ENCODE measurements around the gene COL5A1.

The COL5A1 gene

GRCh38 chr9:134647359-134648080 is 5.9 kb downstream of the COL5A1 start:
- Histone ChIP-seq H3K4me3 (ENCODE audit: low read depth in 1 of 2, low read length in 2 of 2) (no peak overlapping the region), H3K79me2 (ENCODE audit: insufficient read depth, low read length) (no peaks in the 10 kb centered on the region), H3K36me3 (ENCODE audit: insufficient read depth, low read length) (no peaks in the 10 kb centered on the region), H3K9ac (ENCODE audit: low read depth, low read length) (no peak overlapping the region), H3K27me3 (ENCODE audit: insufficient read depth, low read length, poor library complexity) (no peaks in the 10 kb centered on the region), H3K4me2 (ENCODE audit: insufficient read depth, low read length) (no peak overlapping the region), H2AFZ (ENCODE audit: low read depth, low read length) (no peak overlapping the region), H4K20me1 (ENCODE audit: insufficient read depth, low read length) (no peaks in the 10 kb centered on the region), H3K4me1 (ENCODE audit: insufficient read depth, low read length) (no peaks in the 10 kb centered on the region), H3K9me3 (ENCODE audit: insufficient read depth, low read length, severe bottlenecking) (no peaks in the 10 kb centered on the region), H3K27ac (ENCODE audit: low read length) (no peak overlapping the region)
- no peak for TF ChIP-seq EZH2 (IDR thresholded peaks at IDR 0.05; ENCODE audit: borderline replicate concordance, low read depth, low read length, severe bottlenecking)
- TF ChIP-seq, protein P1, sequence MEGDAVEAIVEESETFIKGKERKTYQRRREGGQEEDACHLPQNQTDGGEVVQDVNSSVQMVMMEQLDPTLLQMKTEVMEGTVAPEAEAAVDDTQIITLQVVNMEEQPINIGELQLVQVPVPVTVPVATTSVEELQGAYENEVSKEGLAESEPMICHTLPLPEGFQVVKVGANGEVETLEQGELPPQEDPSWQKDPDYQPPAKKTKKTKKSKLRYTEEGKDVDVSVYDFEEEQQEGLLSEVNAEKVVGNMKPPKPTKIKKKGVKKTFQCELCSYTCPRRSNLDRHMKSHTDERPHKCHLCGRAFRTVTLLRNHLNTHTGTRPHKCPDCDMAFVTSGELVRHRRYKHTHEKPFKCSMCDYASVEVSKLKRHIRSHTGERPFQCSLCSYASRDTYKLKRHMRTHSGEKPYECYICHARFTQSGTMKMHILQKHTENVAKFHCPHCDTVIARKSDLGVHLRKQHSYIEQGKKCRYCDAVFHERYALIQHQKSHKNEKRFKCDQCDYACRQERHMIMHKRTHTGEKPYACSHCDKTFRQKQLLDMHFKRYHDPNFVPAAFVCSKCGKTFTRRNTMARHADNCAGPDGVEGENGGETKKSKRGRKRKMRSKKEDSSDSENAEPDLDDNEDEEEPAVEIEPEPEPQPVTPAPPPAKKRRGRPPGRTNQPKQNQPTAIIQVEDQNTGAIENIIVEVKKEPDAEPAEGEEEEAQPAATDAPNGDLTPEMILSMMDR (IDR thresholded peaks at IDR 0.05; ENCODE audit: borderline replicate concordance, extremely low read depth, low read length, poor library complexity, severe bottlenecking) = no peak
- DNase-seq = no peak
- no peak for ATAC-seq (ENCODE audit: insufficient read depth, low read depth)

DNA sequence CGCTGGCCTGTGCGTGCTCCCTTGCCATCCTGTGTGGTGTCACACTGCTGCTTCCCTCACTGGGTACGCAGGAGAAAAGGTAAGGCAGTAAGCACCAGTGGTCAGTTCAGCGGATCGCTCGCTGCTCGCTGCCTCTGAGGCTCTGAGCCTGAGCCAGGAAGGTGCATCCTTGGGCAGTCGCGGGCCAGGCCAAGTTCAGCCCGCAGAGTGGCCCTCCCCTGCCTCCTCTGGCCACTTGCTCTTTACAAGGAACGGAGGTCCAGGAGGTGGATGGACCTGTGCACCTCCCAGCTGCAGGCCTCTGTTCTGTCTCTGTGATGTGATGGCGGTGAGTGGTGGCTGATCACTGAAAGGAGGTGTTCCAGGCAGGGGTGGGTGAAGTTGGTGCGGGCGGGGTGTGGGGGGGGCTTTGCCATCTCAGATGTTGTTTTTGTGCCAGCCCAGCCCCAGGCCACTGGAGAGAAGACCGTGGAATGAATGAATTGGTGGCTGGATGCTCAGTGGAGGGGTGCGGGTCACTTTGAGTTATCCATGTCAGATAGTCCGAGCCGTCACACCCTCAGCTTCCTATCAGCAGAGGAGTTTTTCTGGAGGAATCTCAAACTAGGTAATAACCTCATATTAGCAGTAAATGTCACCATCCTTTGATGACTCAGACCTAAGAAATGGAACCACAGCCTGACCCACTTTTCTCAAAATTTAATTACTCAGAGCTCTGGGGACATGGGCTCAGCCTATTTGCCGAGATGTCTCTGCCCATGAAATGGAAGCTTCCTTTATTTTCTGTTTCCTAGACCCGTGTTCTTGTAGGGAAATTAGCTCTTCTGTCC is 7.3 kb downstream of the COL5A1 start:
- no peak overlapping the region for H3K9ac ChIP-seq (ENCODE audit: low read depth, low read length)
- H3K36me3 ChIP-seq (ENCODE audit: insufficient read depth, low read length) = no peaks in the 10 kb centered on the region
- H3K9me3 ChIP-seq (ENCODE audit: insufficient read depth, low read length, severe bottlenecking) = no peaks in the 10 kb centered on the region
- ATAC-seq (ENCODE audit: insufficient read depth, low read depth) = no peak
- no peak overlapping the region for H3K4me3 ChIP-seq (ENCODE audit: low read depth in 1 of 2, low read length in 2 of 2)
- no peak overlapping the region for H3K4me2 ChIP-seq (ENCODE audit: insufficient read depth, low read length)
- TF ChIP-seq EZH2 (IDR thresholded peaks at IDR 0.05; ENCODE audit: borderline replicate concordance, low read depth, low read length, severe bottlenecking) = no peak
- TF ChIP-seq, protein P1 (IDR thresholded peaks at IDR 0.05; ENCODE audit: borderline replicate concordance, extremely low read depth, low read length, poor library complexity, severe bottlenecking) = no peak
- H3K4me1 ChIP-seq (ENCODE audit: insufficient read depth, low read length) = no peaks in the 10 kb centered on the region
- no peak overlapping the region for H2AFZ ChIP-seq (ENCODE audit: low read depth, low read length)
- DNase-seq = no peak
- no peaks in the 10 kb centered on the region for H3K27me3 ChIP-seq (ENCODE audit: insufficient read depth, low read length, poor library complexity)
- H4K20me1 ChIP-seq (ENCODE audit: insufficient read depth, low read length) = no peaks in the 10 kb centered on the region
- no peaks in the 10 kb centered on the region for H3K79me2 ChIP-seq (ENCODE audit: insufficient read depth, low read length)
- no peak overlapping the region for H3K27ac ChIP-seq (ENCODE audit: low read length)

GRCh38 chr9:134650431-134651190 is 9.0 kb downstream of the COL5A1 start:
- Histone ChIP-seq H3K79me2 (ENCODE audit: insufficient read depth, low read length) (no peaks in the 10 kb centered on the region), H2AFZ (ENCODE audit: low read depth, low read length) (no peak overlapping the region), H3K4me2 (ENCODE audit: insufficient read depth, low read length) (no peak overlapping the region), H3K27ac (ENCODE audit: low read length) (no peak overlapping the region), H3K9ac (ENCODE audit: low read depth, low read length) (no peak overlapping the region), H4K20me1 (ENCODE audit: insufficient read depth, low read length) (no peaks in the 10 kb centered on the region), H3K4me3 (ENCODE audit: low read depth in 1 of 2, low read length in 2 of 2) (no peak overlapping the region), H3K27me3 (ENCODE audit: insufficient read depth, low read length, poor library complexity) (no peaks in the 10 kb centered on the region), H3K4me1 (ENCODE audit: insufficient read depth, low read length) (no peaks in the 10 kb centered on the region), H3K36me3 (ENCODE audit: insufficient read depth, low read length) (no peaks in the 10 kb centered on the region), H3K9me3 (ENCODE audit: insufficient read depth, low read length, severe bottlenecking) (no peaks in the 10 kb centered on the region)
- DNase-seq (no peak), ATAC-seq (ENCODE audit: insufficient read depth, low read depth) (no peak)
- TF ChIP-seq, protein P1 (IDR thresholded peaks at IDR 0.05; ENCODE audit: borderline replicate concordance, extremely low read depth, low read length, poor library complexity, severe bottlenecking) = no peak
- TF ChIP-seq EZH2 (IDR thresholded peaks at IDR 0.05; ENCODE audit: borderline replicate concordance, low read depth, low read length, severe bottlenecking) = no peak

Measured in DND-41 (cell line).